ENCODE data around the gene KIF3A. TPM values are rescaled to one million over a fixed set of nuclear protein-coding genes. Genes with fewer than 3 reads are reported as not detected.

Gene KIF3A
- total and polyA plus RNA-seq, 3 donors from 2014 or later, result 23.2 to 38.6 (median 30.8) TPM

- Histone ChIP-seq H3K36me3 (ENCODE audit: low read depth, missing control alignments) (no peaks in the 10 kb centered on the region), H3K9me3 (no peaks in the 10 kb centered on the region), H3K27me3 (no peaks in the 10 kb centered on the region), H3K4me3 (no peak overlapping the region), H3K27ac (no peak overlapping the region), H3K4me1 (peaks cover 6% of the 10 kb centered on the region)
- no peak for DNase-seq
- no peak for TF ChIP-seq POLR2A (IDR thresholded peaks at IDR 0.05)
- no peak for TF ChIP-seq CTCF (IDR thresholded peaks at IDR 0.05)
- intact Hi-C loops (cut with DNase I; ENCODE audit: low total_unique reads), result no loop called here
- 80 to 86% methylated on average over 14 of the region's 14 CpGs for WGBS, 2 donors
Measured at GRCh38 chr5:132668706-132669454, 68.5 kb downstream of the KIF3A start.

GRCh38 chr5:132667761-132668705, 69.3 kb downstream of the KIF3A start:
- no peaks in the 10 kb centered on the region for H3K36me3 ChIP-seq (ENCODE audit: low read depth, missing control alignments)
- no peak overlapping the region for H3K4me3 ChIP-seq
- intact Hi-C loops (cut with DNase I; ENCODE audit: low total_unique reads), result no loop called here
- 74 to 78% methylated on average over 22 of the region's 22 CpGs for WGBS, 2 donors
- no peak overlapping the region for H3K27ac ChIP-seq
- peaks cover 6% of the 10 kb centered on the region for H3K4me1 ChIP-seq
- H3K27me3 ChIP-seq, result no peaks in the 10 kb centered on the region
- no peak for DNase-seq
- no peaks in the 10 kb centered on the region for H3K9me3 ChIP-seq
- no peak for TF ChIP-seq POLR2A (IDR thresholded peaks at IDR 0.05)
- TF ChIP-seq CTCF (IDR thresholded peaks at IDR 0.05), result no peak

GRCh38 chr5:132667309-132667708, 70.0 kb downstream of the KIF3A start:
- no peak for TF ChIP-seq POLR2A (IDR thresholded peaks at IDR 0.05)
- no peak for TF ChIP-seq CTCF (IDR thresholded peaks at IDR 0.05)
- no peak for DNase-seq
- Histone ChIP-seq H3K27me3 (no peaks in the 10 kb centered on the region), H3K4me1 (peaks cover 6% of the 10 kb centered on the region), H3K4me3 (no peak overlapping the region), H3K9me3 (no peaks in the 10 kb centered on the region), H3K27ac (no peak overlapping the region), H3K36me3 (ENCODE audit: low read depth, missing control alignments) (no peaks in the 10 kb centered on the region)
- 91% methylated on average over 10 of the region's 10 CpGs for WGBS, 2 donors
- intact Hi-C loops (cut with DNase I; ENCODE audit: low total_unique reads), result no loop called here

GRCh38 chr5:132666310-132667123, 70.8 kb downstream of the KIF3A start:
- TF ChIP-seq CTCF (IDR thresholded peaks at IDR 0.05) (no peak), POLR2A (IDR thresholded peaks at IDR 0.05) (no peak)
- H3K27me3 ChIP-seq, result no peaks in the 10 kb centered on the region
- no peak overlapping the region for H3K4me3 ChIP-seq
- intact Hi-C loops (cut with DNase I; ENCODE audit: low total_unique reads), result no loop called here
- H3K9me3 ChIP-seq, result no peaks in the 10 kb centered on the region
- H3K4me1 ChIP-seq, result peaks cover 6% of the 10 kb centered on the region
- 86 to 87% methylated on average over 15 to 16 of the region's 16 CpGs for WGBS, 2 donors
- H3K27ac ChIP-seq, result no peak overlapping the region
- no peaks in the 10 kb centered on the region for H3K36me3 ChIP-seq (ENCODE audit: low read depth, missing control alignments)
- no peak for DNase-seq

Data from testis (tissue), 3 donors.